SK-N-MC (cell line): ENCODE data around the gene NOTCH2.

ENCODE experiments used
- EZH2 ChIP-seq: fragments of 200-600 bp; sonication (generic); IDR thresholded peaks from one replicate; pipeline ENCODE4 v1.6.1; 2017; ENCODE audit warnings: antibody characterized with exemption
- FOXP2 ChIP-seq: optimal IDR thresholded peaks from 2 replicates; pipeline ENCODE3; 2011; ENCODE audit warnings: mild to moderate bottlenecking, moderate library complexity; ENCODE audit not compliant: insufficient read depth; ENCODE audit errors: extremely low read length, control extremely low read depth
- POLR2AphosphoS5 ChIP-seq: IDR thresholded peaks from 2 replicates; pipeline ENCODE4 v1.6.1; 2012; ENCODE audit warnings: mild to moderate bottlenecking, low read depth, low read length, borderline replicate concordance

- TF ChIP-seq EZH2, result no peak
- TF ChIP-seq POLR2AphosphoS5, result no peak
- TF ChIP-seq FOXP2, result no peak
Observed at GRCh38 chr1:119935915-119936314, 133.5 kb downstream of the NOTCH2 start.
